CD14-positive monocyte (primary cell): Measurements from ENCODE around the gene CDKN2C. TPM values are rescaled to one million over a fixed set of nuclear protein-coding genes. Genes with fewer than 3 reads are reported as not detected.
"Not testable (repeated sequence)": the region's sequence is repeated elsewhere in the genome, so short reads cannot be mapped to it uniquely, and the experiment has no call there.

Source experiments
- DNase-seq, 3 donors: peaks; one replicate each; pipeline ENCODE4 v3.0.0-alpha.2; 2011 to 2022
- H2AFZ ChIP-seq: 2 replicates; pipeline ENCODE4 v1.6.0; 2012; ENCODE audit warnings: mild to moderate bottlenecking, low read depth, low read length, inconsistent platforms; ENCODE audit not compliant: insufficient read depth, poor library complexity, severe bottlenecking
- H3K27ac ChIP-seq, 2 donors: 1 replicate in 1 of 2; 2 replicates in 1 of 2; pipeline ENCODE4 v1.5.1; 2012 to 2013; ENCODE audit warnings: low read length in 2 of 2, control low read depth in 1 of 2, inconsistent platforms in 1 of 2, low read depth in 1 of 2, mild to moderate bottlenecking in 1 of 2
- H3K27me3 ChIP-seq, 2 donors: one replicate each; pipeline versions ENCODE4 v1.6.0 to v1.6.1; 2011 to 2013; ENCODE audit warnings: low read length in 2 of 2; ENCODE audit not compliant: control insufficient read depth in 2 of 2, insufficient read depth in 2 of 2
- H3K36me3 ChIP-seq, 2 donors: replicated peaks in 1 of 2; 1 replicate in 1 of 2; 2 replicates in 1 of 2; pipeline versions ENCODE4 v1.5.1 to v1.6.1; 2012 to 2013; ENCODE audit warnings: low read length in 2 of 2, control low read depth in 1 of 2, inconsistent platforms in 1 of 2, mild to moderate bottlenecking in 1 of 2; ENCODE audit not compliant: insufficient read depth in 2 of 2, control insufficient read depth in 1 of 2
- H3K4me1 ChIP-seq, 2 donors: 1 replicate in 1 of 2; 2 replicates in 1 of 2; pipeline versions ENCODE4 v1.5.1 to v1.6.1; 2012 to 2013; ENCODE audit warnings: low read length in 2 of 2, control low read depth in 1 of 2, inconsistent platforms in 1 of 2, mild to moderate bottlenecking in 1 of 2, moderate library complexity in 1 of 2; ENCODE audit not compliant: insufficient read depth in 2 of 2, control insufficient read depth in 1 of 2
- H3K4me2 ChIP-seq: replicated peaks from 2 replicates; pipeline ENCODE3; 2012; ENCODE audit warnings: low read length, moderate library complexity, mild to moderate bottlenecking; ENCODE audit not compliant: poor library complexity, severe bottlenecking; ENCODE audit errors: extremely low read depth
- H3K4me3 ChIP-seq, 3 experiments: fragments of 200-600 bp in 1 of 3; sonication (generic) in 1 of 3; replicated peaks in 1 of 3; 1 replicate in 2 of 3; 2 replicates in 1 of 3; pipeline ENCODE4 v1.5.1; 2011 to 2013; ENCODE audit warnings: low read length in 3 of 3, mild to moderate bottlenecking in 3 of 3, control low read depth in 2 of 3, low read depth in 2 of 3, inconsistent platforms in 1 of 3, moderate library complexity in 1 of 3
- H3K79me2 ChIP-seq: 2 replicates; pipeline ENCODE4 v1.6.0; 2012; ENCODE audit warnings: mild to moderate bottlenecking, control low read depth, inconsistent platforms, low read length, moderate library complexity; ENCODE audit not compliant: insufficient read depth
- H3K9ac ChIP-seq: 2 replicates; pipeline ENCODE4 v1.6.0; 2017; ENCODE audit warnings: low read length, mild to moderate bottlenecking; ENCODE audit not compliant: insufficient read depth, poor library complexity, severe bottlenecking
- H3K9me3 ChIP-seq, 2 donors: replicated peaks in 1 of 2; 1 replicate in 1 of 2; 2 replicates in 1 of 2; pipeline versions ENCODE4 v1.5.1 to v1.6.1; 2012 to 2013; ENCODE audit warnings: low read length in 2 of 2, control low read depth in 1 of 2; ENCODE audit not compliant: control insufficient read depth in 1 of 2, insufficient read depth in 1 of 2
- H4K20me1 ChIP-seq: 2 replicates; pipeline ENCODE4 v1.6.0; 2012; ENCODE audit warnings: mild to moderate bottlenecking, low read length, control low read depth, moderate library complexity; ENCODE audit not compliant: insufficient read depth
- H3K27ac Mint-ChIP-seq, 7 donors: one replicate each; pipeline ENCODE4 v1.8.0; 2020; ENCODE audit warnings: mild to moderate bottlenecking in 7 of 7, mixed read lengths in 7 of 7, moderate library complexity in 6 of 7, inconsistent platforms in 2 of 7
- H3K27me3 Mint-ChIP-seq, 3 donors: one replicate each; pipeline ENCODE4 v1.8.0; 2021 to 2022; ENCODE audit warnings: low read depth in 3 of 3, mild to moderate bottlenecking in 3 of 3, mixed read lengths in 3 of 3, moderate library complexity in 3 of 3, inconsistent platforms in 1 of 3
- H3K36me3 Mint-ChIP-seq, 2 donors: one replicate each; pipeline ENCODE4 v1.8.0; 2020; ENCODE audit warnings: mixed read lengths in 2 of 2, inconsistent platforms in 1 of 2, mild to moderate bottlenecking in 1 of 2
- H3K4me1 Mint-ChIP-seq: one replicate; pipeline ENCODE4 v1.8.0; 2020; ENCODE audit warnings: mild to moderate bottlenecking, mixed read lengths
- H3K4me3 Mint-ChIP-seq, 2 donors: one replicate each; pipeline ENCODE4 v1.8.0; 2020; ENCODE audit warnings: mild to moderate bottlenecking in 2 of 2, mixed read lengths in 2 of 2, moderate library complexity in 1 of 2
- H3K9me3 Mint-ChIP-seq, 7 donors: one replicate each; pipeline ENCODE4 v1.8.0; 2020 to 2022; ENCODE audit warnings: mixed read lengths in 7 of 7, mild to moderate bottlenecking in 6 of 7, moderate library complexity in 6 of 7, inconsistent platforms in 2 of 7
- WGBS: methylation state at CpG from one replicate; pipeline ENCODE4 v1.1.5; 2013; ENCODE audit warnings: missing lambda C conversion rate; ENCODE audit not compliant: insufficient coverage; 5-methylcytosine and 5-hydroxymethylcytosine counted together
- intact Hi-C, 2 donors: fragments of 100-400 bp; cut with micrococcal nuclease; formaldehyde crosslinking; loops; one replicate each; pipeline versions ENCODE4 v1.15.0 to v1.15.1; 2023
- polyA plus RNA-seq, 3 donors: library from polyadenylated mRNA; depleted of rRNA in 1 of 3; unstranded in 2 of 3; stranded (reverse) in 1 of 3; fragments of 300-500 nt in 2 of 3; fragments of >200 nt in 1 of 3; fragmentation: Illumina TruSeq in 2 of 3; gene quantifications; 1 replicate in 2 of 3; 2 replicates in 1 of 3; pipeline ENCODE4 v1.2.3, GENCODE V29; 2012 to 2021
- TF ChIP-seq, protein P1 (sequence below): fragments of 200-600 bp; IDR thresholded peaks from one replicate; pipeline ENCODE4 v1.8.0; 2022; ENCODE audit warnings: antibody characterized with exemption, mild to moderate bottlenecking

CDKN2C gene
- polyA plus RNA-seq, 3 donors: 5.3 to 9.9 (median 7.4) TPM

DNA sequence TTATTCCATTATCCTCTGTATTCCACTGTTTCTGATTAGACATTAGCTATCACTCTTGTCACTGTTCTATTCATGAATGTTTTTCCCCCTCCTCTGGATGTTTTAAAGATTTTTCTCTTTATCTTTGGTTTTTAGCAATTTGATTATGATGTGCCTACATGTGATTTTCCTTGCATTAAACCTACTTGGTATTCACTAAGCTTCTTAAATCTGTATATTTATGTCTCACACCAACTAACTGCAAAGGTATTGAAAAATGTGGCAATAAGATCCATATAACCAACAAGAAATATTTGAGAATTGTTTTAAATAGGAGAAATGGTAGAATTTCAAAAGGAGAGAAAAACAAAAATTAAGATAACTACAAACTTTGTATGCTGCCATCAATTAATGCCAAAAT is 35.2 kb upstream of the CDKN2C start:
- Histone ChIP-seq H3K27ac (no peak overlapping the region), H3K4me1 (no peaks in the 10 kb centered on the region), H3K4me2 (no peak overlapping the region), H4K20me1 (peaks cover 4% of the 10 kb centered on the region), H3K4me3 (no peak overlapping the region), H3K9ac (no peak overlapping the region), H3K27me3 (no peaks in the 10 kb centered on the region), H3K36me3 (no peaks in the 10 kb centered on the region), H3K9me3 (no peaks in the 10 kb centered on the region), H2AFZ (no peak overlapping the region), H3K79me2 (peaks cover 63% of the 10 kb centered on the region)
- intact Hi-C loops: no loop called here
- peaks cover 0 to 11% (median 3%) of the 10 kb centered on the region in 7 donors for H3K9me3 Mint-ChIP-seq
- H3K36me3 Mint-ChIP-seq: peaks cover 10 to 12% of the 10 kb centered on the region in 2 donors
- DNase-seq: no peak
- TF ChIP-seq, protein P1, sequence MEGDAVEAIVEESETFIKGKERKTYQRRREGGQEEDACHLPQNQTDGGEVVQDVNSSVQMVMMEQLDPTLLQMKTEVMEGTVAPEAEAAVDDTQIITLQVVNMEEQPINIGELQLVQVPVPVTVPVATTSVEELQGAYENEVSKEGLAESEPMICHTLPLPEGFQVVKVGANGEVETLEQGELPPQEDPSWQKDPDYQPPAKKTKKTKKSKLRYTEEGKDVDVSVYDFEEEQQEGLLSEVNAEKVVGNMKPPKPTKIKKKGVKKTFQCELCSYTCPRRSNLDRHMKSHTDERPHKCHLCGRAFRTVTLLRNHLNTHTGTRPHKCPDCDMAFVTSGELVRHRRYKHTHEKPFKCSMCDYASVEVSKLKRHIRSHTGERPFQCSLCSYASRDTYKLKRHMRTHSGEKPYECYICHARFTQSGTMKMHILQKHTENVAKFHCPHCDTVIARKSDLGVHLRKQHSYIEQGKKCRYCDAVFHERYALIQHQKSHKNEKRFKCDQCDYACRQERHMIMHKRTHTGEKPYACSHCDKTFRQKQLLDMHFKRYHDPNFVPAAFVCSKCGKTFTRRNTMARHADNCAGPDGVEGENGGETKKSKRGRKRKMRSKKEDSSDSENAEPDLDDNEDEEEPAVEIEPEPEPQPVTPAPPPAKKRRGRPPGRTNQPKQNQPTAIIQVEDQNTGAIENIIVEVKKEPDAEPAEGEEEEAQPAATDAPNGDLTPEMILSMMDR: no peak
- no peak overlapping the region for H3K4me3 Mint-ChIP-seq
- no peaks in the 10 kb centered on the region for H3K27me3 Mint-ChIP-seq
- peaks cover 4% of the 10 kb centered on the region for H3K4me1 Mint-ChIP-seq
- H3K27ac Mint-ChIP-seq: no peak overlapping the region

DNA sequence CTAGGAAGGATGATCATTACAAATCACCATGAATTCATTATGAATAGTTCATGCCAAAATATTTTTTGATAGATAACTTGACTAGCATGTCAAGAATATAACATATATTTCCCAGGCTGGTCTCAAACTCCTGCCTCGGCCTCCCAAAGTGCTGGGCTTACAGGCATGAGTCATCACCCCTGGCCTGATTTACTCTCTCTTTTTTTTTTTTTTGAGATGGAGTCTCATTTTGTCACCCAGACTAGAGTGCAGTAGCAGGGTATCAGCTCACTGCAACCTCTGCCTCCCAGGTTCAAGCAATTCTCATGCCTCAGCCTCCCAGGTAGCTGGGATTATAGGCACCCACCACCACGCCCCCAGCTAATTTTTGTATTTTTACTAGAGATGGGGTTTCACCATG is 34.8 kb upstream of the CDKN2C start:
- H3K9ac ChIP-seq, H3K4me1 Mint-ChIP-seq, H3K27me3 Mint-ChIP-seq, H3K27ac Mint-ChIP-seq, H3K4me3 Mint-ChIP-seq, H3K36me3 ChIP-seq, H3K4me1 ChIP-seq, H3K4me3 ChIP-seq, H2AFZ ChIP-seq, DNase-seq, H3K27ac ChIP-seq, H3K27me3 ChIP-seq, H3K4me2 ChIP-seq, H4K20me1 ChIP-seq, intact Hi-C loops, H3K9me3 ChIP-seq: not testable (repeated sequence)
- peaks cover 66% of the 10 kb centered on the region for H3K79me2 ChIP-seq
- peaks cover 0 to 11% (median 3%) of the 10 kb centered on the region in 7 donors for H3K9me3 Mint-ChIP-seq
- WGBS: 80% methylated on average over 1 of the region's 2 CpGs
- H3K36me3 Mint-ChIP-seq: peaks cover 10 to 12% of the 10 kb centered on the region in 2 donors
